ENCODE results near the gene ATAT1.

Gene ATAT1

GRCh38 chr6:30613251-30614043 lies 13.2 kb upstream of the ATAT1 start:
- no peak for DNase-seq (ENCODE audit: low read depth)

GRCh38 chr6:30614044-30614842 lies 12.4 kb upstream of the ATAT1 start:
- no peak for DNase-seq (ENCODE audit: low read depth)

GRCh38 chr6:30614843-30615218 lies 11.8 kb upstream of the ATAT1 start:
- peak; percentile 98 for DNase-seq (ENCODE audit: low read depth)

- DNase-seq (ENCODE audit: low read depth) = peak; percentile 51
Measured at GRCh38 chr6:30615219-30615957, 11.3 kb upstream of the ATAT1 start.

- DNase-seq (ENCODE audit: low read depth) = no peak
Measured at GRCh38 chr6:30615958-30616810, 10.5 kb upstream of the ATAT1 start.

- peak; percentile 100 for DNase-seq (ENCODE audit: low read depth)
Measured at GRCh38 chr6:30616811-30617564, 9.7 kb upstream of the ATAT1 start, which contains the start of gene PPP1R10. PPP1R10 (minus strand) TSS chr6:30617243; CDS start chr6:30609944, 7,299 bp downstream.

GRCh38 chr6:30617565-30618269 lies 9.0 kb upstream of the ATAT1 start, which contains the start of gene MRPS18B:
MRPS18B (plus strand) TSS chr6:30617840; CDS start chr6:30617866, 26 bp downstream.
- DNase-seq (ENCODE audit: low read depth) = peak; percentile 98

- no peak for DNase-seq (ENCODE audit: low read depth)
Measured at GRCh38 chr6:30618270-30618797, 8.3 kb upstream of the ATAT1 start.

- DNase-seq (ENCODE audit: low read depth) = no peak
Measured at GRCh38 chr6:30619561-30619960, 7.1 kb upstream of the ATAT1 start.

GRCh38 chr6:30625511-30625910 lies 1.2 kb upstream of the ATAT1 start:
- no peak for DNase-seq (ENCODE audit: low read depth)

GRCh38 chr6:30635834-30636233 lies 9.2 kb downstream of the ATAT1 start:
- no peak for DNase-seq (ENCODE audit: low read depth)

GRCh38 chr6:30640481-30640880 lies 13.8 kb downstream of the ATAT1 start:
- DNase-seq (ENCODE audit: low read depth) = no peak

- no peak for DNase-seq (ENCODE audit: low read depth)
Measured at GRCh38 chr6:30641048-30641447, 14.4 kb downstream of the ATAT1 start.

- DNase-seq (ENCODE audit: low read depth) = no peak
Measured at GRCh38 chr6:30643656-30644055, 17.0 kb downstream of the ATAT1 start.

GRCh38 chr6:30644769-30645168 lies 18.1 kb downstream of the ATAT1 start:
- DNase-seq (ENCODE audit: low read depth) = no peak

- no peak for DNase-seq (ENCODE audit: low read depth)
Measured at GRCh38 chr6:30645989-30646388, 19.3 kb downstream of the ATAT1 start.

GRCh38 chr6:30646450-30647241 lies 20.0 kb downstream of the ATAT1 start, which contains the start of gene C6orf136:
C6orf136 (plus strand) TSS chr6:30647133; CDS start chr6:30647232, 99 bp downstream.
- DNase-seq (ENCODE audit: low read depth) = peak; percentile 81

GRCh38 chr6:30647242-30648116 lies 20.8 kb downstream of the ATAT1 start:
- no peak for DNase-seq (ENCODE audit: low read depth)

Data from stromal cell of bone marrow (primary cell).